CD4-positive, alpha-beta T cell (primary cell): ENCODE data around the gene NEB. TPM values are rescaled to one million over a fixed set of nuclear protein-coding genes. Genes with fewer than 3 reads are reported as not detected.
A peak's percentile ranks its signal among the peaks of the same experiment; 100 is the strongest.

Source experiments
- ATAC-seq: fragments of 200-7000 bp; cut with Tn5 transposase; one replicate; pipeline ENCODE4 v1.10.0; 2022; ENCODE audit warnings: mild to moderate bottlenecking; ENCODE audit not compliant: poor library complexity
- CTCF ChIA-PET: fragments of 350-600 bp; sonication (Branson Sonifier 250); formaldehyde crosslinking; loops from one replicate; lab custom pipeline; 2021; ENCODE audit warnings: antibody characterized with exemption, inconsistent platforms; lab: Charles Lee
- POLR2A ChIA-PET: fragments of 350-600 bp; sonication (Branson Sonifier 250); formaldehyde crosslinking; loops from one replicate; lab custom pipeline; 2021; ENCODE audit warnings: antibody characterized with exemption, inconsistent platforms; lab: Charles Lee
- DNase-seq, 14 experiments: peaks; one replicate each; pipeline ENCODE4 v3.0.0-alpha.2; 2013 to 2020; ENCODE audit warnings: mixed read lengths in 2 of 14
- H3K27ac ChIP-seq, 2 donors: one replicate each; pipeline versions ENCODE4 v1.5.1 to v1.7.0; 2013; ENCODE audit warnings: low read length in 2 of 2, low read depth in 1 of 2, mild to moderate bottlenecking in 1 of 2
- H3K27me3 ChIP-seq, 2 experiments: 1 replicate in 1 of 2; 2 replicates in 1 of 2; pipeline versions ENCODE4 v1.6.1 to v1.7.0; 2013; ENCODE audit warnings: low read length in 2 of 2, control low read depth in 1 of 2, mild to moderate bottlenecking in 1 of 2, moderate library complexity in 1 of 2; ENCODE audit not compliant: insufficient read depth in 2 of 2, control insufficient read depth in 1 of 2
- H3K36me3 ChIP-seq: one replicate; pipeline ENCODE4 v1.6.1; 2013; ENCODE audit warnings: low read length, control low read depth; ENCODE audit not compliant: insufficient read depth
- H3K4me1 ChIP-seq: one replicate; pipeline ENCODE4 v1.6.1; 2013; ENCODE audit warnings: low read length, control low read depth; ENCODE audit not compliant: insufficient read depth
- H3K4me3 ChIP-seq: one replicate; pipeline ENCODE4 v1.5.1; 2013; ENCODE audit warnings: mild to moderate bottlenecking, low read length, moderate library complexity
- H3K9me3 ChIP-seq, 2 experiments: 1 replicate in 1 of 2; 2 replicates in 1 of 2; pipeline versions ENCODE4 v1.6.1 to v1.7.0; 2013; ENCODE audit warnings: low read length in 2 of 2, mild to moderate bottlenecking in 2 of 2, control low read depth in 1 of 2, moderate library complexity in 1 of 2; ENCODE audit not compliant: control insufficient read depth in 1 of 2, insufficient read depth in 1 of 2
- H3K27ac Mint-ChIP-seq: one replicate; pipeline ENCODE4 v1.8.0; 2020; ENCODE audit warnings: mixed read lengths
- H3K27me3 Mint-ChIP-seq: one replicate; pipeline ENCODE4 v1.8.0; 2021; ENCODE audit warnings: mixed read lengths
- H3K36me3 Mint-ChIP-seq: one replicate; pipeline ENCODE4 v1.8.0; 2021; ENCODE audit warnings: low read depth, mixed read lengths
- H3K4me1 Mint-ChIP-seq: one replicate; pipeline ENCODE4 v1.8.0; 2021; ENCODE audit warnings: low read depth, mixed read lengths
- H3K4me3 Mint-ChIP-seq: one replicate; pipeline ENCODE4 v1.8.0; 2020; ENCODE audit warnings: mild to moderate bottlenecking, mixed read lengths
- H3K9me3 Mint-ChIP-seq: one replicate; pipeline ENCODE4 v1.8.0; 2020; ENCODE audit warnings: mixed read lengths
- intact Hi-C, 2 experiments: fragments of 100-400 bp; cut with DNase I in 1 of 2; cut with micrococcal nuclease in 1 of 2; formaldehyde crosslinking; loops; one replicate each; pipeline versions ENCODE4 v1.15.1 to v1.9.0; 2023 to 2025; cut with DNase I, micrococcal nuclease
- total RNA-seq, 174 experiments: library from RNA in 2 of 174; stranded (reverse) in 2 of 174; gene quantifications; one replicate each; pipeline ENCODE4 v1.2.3 and lab custom pipeline; 2021 to 2026
- TF ChIP-seq, protein P1 (sequence below): fragments of 200-600 bp; IDR thresholded peaks from one replicate; pipeline ENCODE4 v1.8.0; 2022; ENCODE audit warnings: antibody characterized with exemption, mild to moderate bottlenecking

Gene NEB
- total RNA-seq, 2 experiments from 2014 or later = 1.2 to 1.8 TPM

DNA sequence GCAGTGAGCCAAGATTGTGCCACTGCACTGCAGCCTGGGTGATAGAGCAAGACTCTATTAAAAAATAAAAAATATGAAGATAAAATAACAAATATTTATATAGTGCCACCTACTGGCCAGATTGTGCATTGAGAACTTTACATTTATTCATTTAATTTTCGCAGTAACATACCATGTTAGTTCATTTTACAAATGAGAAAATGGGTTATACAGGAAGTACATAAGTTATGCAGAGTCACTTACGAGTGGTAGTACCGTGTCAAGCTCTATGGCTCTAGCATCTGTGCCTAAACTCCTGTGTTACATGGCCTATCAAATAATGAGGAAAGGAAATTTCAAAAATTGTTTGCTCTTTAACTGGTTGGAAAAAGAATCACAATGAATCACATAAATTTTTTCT lies 296.6 kb downstream of the NEB start:
- ChIA-PET POLR2A (no interaction called here), CTCF (interaction anchor here (0.6 to 2.7 kb wide), 3 partner anchors 12 to 148 kb away, joined by 3 to 7 read pairs (median 3); partner anchors contain the start of genes NMI and RIF1)
- Mint-ChIP-seq H3K36me3 (peaks cover 91% of the 10 kb centered on the region), H3K4me1 (peaks cover 8% of the 10 kb centered on the region), H3K9me3 (no peaks in the 10 kb centered on the region), H3K4me3 (no peak overlapping the region), H3K27me3 (no peaks in the 10 kb centered on the region), H3K27ac (peak overlapping the region; percentile 77)
- intact Hi-C loops = loop anchor here (2.0 to 5.0 kb wide), 2 partner anchors 1840 to 1841 kb away; no protein-coding TSS in a partner anchor
- Histone ChIP-seq H3K4me3 (no peak overlapping the region), H3K27me3 (no peaks in the 10 kb centered on the region), H3K27ac (no peak overlapping the region), H3K9me3 (no peaks in the 10 kb centered on the region), H3K36me3 (peaks cover 74% of the 10 kb centered on the region), H3K4me1 (peaks cover 4% of the 10 kb centered on the region)
- peak in 5 of 14 experiments; percentile 7 to 49 (median 47) for DNase-seq
- ATAC-seq = peak; percentile 78
- TF ChIP-seq, protein P1, sequence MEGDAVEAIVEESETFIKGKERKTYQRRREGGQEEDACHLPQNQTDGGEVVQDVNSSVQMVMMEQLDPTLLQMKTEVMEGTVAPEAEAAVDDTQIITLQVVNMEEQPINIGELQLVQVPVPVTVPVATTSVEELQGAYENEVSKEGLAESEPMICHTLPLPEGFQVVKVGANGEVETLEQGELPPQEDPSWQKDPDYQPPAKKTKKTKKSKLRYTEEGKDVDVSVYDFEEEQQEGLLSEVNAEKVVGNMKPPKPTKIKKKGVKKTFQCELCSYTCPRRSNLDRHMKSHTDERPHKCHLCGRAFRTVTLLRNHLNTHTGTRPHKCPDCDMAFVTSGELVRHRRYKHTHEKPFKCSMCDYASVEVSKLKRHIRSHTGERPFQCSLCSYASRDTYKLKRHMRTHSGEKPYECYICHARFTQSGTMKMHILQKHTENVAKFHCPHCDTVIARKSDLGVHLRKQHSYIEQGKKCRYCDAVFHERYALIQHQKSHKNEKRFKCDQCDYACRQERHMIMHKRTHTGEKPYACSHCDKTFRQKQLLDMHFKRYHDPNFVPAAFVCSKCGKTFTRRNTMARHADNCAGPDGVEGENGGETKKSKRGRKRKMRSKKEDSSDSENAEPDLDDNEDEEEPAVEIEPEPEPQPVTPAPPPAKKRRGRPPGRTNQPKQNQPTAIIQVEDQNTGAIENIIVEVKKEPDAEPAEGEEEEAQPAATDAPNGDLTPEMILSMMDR = peak; percentile 85

Other genes starting within 250 kb of the NEB start
- gene ARL5A, start 93.9 kb upstream of the NEB start, total RNA-seq = 10 to 100 TPM; 16.9 to 20.5 TPM